HEK293 (cell line): Measurements from ENCODE around the gene SMC4.

Experiments
- KLF1 ChIP-seq: fragments of 450-650 bp; formaldehyde crosslinking; IDR thresholded peaks from 2 replicates; pipeline ENCODE4 v1.5.1; 2016; ENCODE audit warnings: missing biosample characterization, missing genetic modification characterization
- MEIS1 ChIP-seq: sonication (generic); formaldehyde crosslinking; IDR thresholded peaks from 2 replicates; pipeline ENCODE4 v1.8.1; 2022; ENCODE audit warnings: missing genetic modification reagents, mild to moderate bottlenecking, borderline replicate concordance
- SP7 ChIP-seq: fragments of 450-650 bp; formaldehyde crosslinking; IDR thresholded peaks from 2 replicates; pipeline ENCODE4 v1.5.1; 2016; ENCODE audit warnings: missing biosample characterization, missing genetic modification characterization
- ZBTB17 ChIP-seq: fragments of 450-650 bp; formaldehyde crosslinking; IDR thresholded peaks from 2 replicates; pipeline ENCODE4 v1.5.1; 2016; ENCODE audit warnings: missing biosample characterization, missing genetic modification characterization
- ZEB2 ChIP-seq: fragments of 450-650 bp; formaldehyde crosslinking; IDR thresholded peaks from 2 replicates; pipeline ENCODE4 v1.5.1; 2016; ENCODE audit warnings: missing biosample characterization, missing genetic modification characterization
- ZNF202 ChIP-seq: fragments of 450-650 bp; formaldehyde crosslinking; IDR thresholded peaks from 2 replicates; pipeline ENCODE4 v1.5.1; 2016; ENCODE audit warnings: missing biosample characterization, missing genetic modification characterization, borderline replicate concordance
- ZNF324 ChIP-seq: fragments of 450-650 bp; formaldehyde crosslinking; IDR thresholded peaks from 2 replicates; pipeline ENCODE4 v1.5.1; 2016; ENCODE audit warnings: missing biosample characterization, missing genetic modification characterization
- ZNF501 ChIP-seq: fragments of 450-650 bp; formaldehyde crosslinking; IDR thresholded peaks from 2 replicates; pipeline ENCODE4 v1.5.1; 2016; ENCODE audit warnings: missing biosample characterization, missing genetic modification characterization
- ZNF548 ChIP-seq: fragments of 450-650 bp; formaldehyde crosslinking; IDR thresholded peaks from 2 replicates; pipeline ENCODE4 v1.5.1; 2016; ENCODE audit warnings: missing biosample characterization, missing genetic modification characterization
- ZNF610 ChIP-seq: fragments of 450-650 bp; formaldehyde crosslinking; IDR thresholded peaks from 2 replicates; pipeline ENCODE4 v1.5.1; 2016; ENCODE audit warnings: missing biosample characterization, missing genetic modification characterization, borderline replicate concordance
- TF ChIP-seq, protein P1 (sequence below): fragments of 450-650 bp; formaldehyde crosslinking; IDR thresholded peaks from 2 replicates; pipeline ENCODE4 v1.5.1; 2016; ENCODE audit warnings: missing biosample characterization, missing genetic modification characterization
- TF ChIP-seq, protein P2 (sequence below): fragments of 450-650 bp; formaldehyde crosslinking; IDR thresholded peaks from 2 replicates; pipeline ENCODE4 v1.5.1; 2016; ENCODE audit warnings: missing biosample characterization, missing genetic modification characterization
- TF ChIP-seq, protein P3 (sequence below): fragments of 450-650 bp; formaldehyde crosslinking; IDR thresholded peaks from 2 replicates; pipeline ENCODE4 v1.5.1; 2016; ENCODE audit warnings: missing biosample characterization, missing genetic modification characterization
- TF ChIP-seq, protein P4 (sequence below): fragments of 450-650 bp; formaldehyde crosslinking; IDR thresholded peaks from 2 replicates; pipeline ENCODE4 v1.5.1; 2016; ENCODE audit warnings: missing biosample characterization, missing genetic modification characterization
- TF ChIP-seq, protein P5 (sequence below): fragments of 450-650 bp; formaldehyde crosslinking; optimal IDR thresholded peaks from 2 replicates; pipeline ENCODE3; 2016; ENCODE audit warnings: missing biosample characterization, mild to moderate bottlenecking, missing genetic modification characterization
- TF ChIP-seq, protein P6 (sequence below): fragments of 450-650 bp; formaldehyde crosslinking; IDR thresholded peaks from 2 replicates; pipeline ENCODE4 v1.5.1; 2016; ENCODE audit warnings: missing biosample characterization, missing genetic modification characterization
- TF ChIP-seq, protein P7 (sequence below): fragments of 450-650 bp; formaldehyde crosslinking; IDR thresholded peaks from 2 replicates; pipeline ENCODE4 v1.5.1; 2017; ENCODE audit warnings: missing biosample characterization, mild to moderate bottlenecking, missing genetic modification characterization, moderate library complexity
- TF ChIP-seq, protein P8 (sequence below): fragments of 450-650 bp; formaldehyde crosslinking; conservative IDR thresholded peaks from 2 replicates; pipeline ENCODE4 v1.5.1; 2016; ENCODE audit warnings: low read depth, missing biosample characterization, missing genetic modification characterization

Gene SMC4

DNA sequence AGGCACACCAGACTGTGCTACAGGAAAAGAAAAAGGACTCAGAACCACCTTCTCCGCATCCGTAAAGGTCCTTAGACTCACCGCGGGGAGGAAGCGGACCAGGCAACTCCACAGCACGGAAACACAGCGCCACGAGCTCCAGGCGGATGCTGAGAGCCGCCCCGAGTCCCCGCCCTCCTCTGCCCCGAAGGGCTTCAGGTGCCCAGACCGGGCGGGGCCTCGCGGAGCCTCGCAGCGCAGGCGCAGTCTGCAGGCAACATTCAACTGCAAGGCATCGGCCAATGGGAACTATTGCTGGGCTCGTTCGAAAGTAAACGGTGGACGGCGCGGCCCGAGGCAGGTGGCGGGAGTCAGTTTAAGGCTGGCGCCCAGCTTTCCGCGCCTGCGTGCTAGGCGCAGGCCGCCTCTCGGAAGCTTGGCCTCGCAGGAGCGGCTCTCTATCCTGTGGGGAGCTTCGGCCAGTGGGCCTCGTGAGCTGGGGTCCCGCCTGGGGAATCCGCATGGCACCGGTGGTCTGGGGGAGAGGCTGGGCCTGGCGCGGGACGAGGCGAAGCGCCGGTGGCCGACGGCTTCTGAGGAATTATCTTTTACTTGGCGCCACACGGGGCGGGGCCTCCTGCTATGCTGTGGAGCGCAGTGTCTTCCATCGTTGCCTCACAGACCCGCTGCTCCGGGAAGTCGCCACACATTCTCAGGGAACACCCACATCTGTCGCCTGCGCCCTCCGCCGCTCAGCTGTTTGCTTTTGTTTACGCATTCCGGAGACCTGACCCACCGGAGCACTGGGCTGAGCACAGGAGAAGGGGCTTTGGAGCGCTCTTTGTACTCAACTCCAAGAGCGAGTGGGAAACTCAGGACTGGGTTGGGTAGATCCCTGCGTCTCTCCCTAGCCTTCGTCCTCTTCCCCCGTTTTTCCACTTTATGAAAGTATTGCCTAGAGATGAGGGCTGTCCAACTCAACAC lies 50.5 kb downstream of the SMC4 start, which contains the start of gene TRIM59 (continued):
- TF ChIP-seq, protein P1, sequence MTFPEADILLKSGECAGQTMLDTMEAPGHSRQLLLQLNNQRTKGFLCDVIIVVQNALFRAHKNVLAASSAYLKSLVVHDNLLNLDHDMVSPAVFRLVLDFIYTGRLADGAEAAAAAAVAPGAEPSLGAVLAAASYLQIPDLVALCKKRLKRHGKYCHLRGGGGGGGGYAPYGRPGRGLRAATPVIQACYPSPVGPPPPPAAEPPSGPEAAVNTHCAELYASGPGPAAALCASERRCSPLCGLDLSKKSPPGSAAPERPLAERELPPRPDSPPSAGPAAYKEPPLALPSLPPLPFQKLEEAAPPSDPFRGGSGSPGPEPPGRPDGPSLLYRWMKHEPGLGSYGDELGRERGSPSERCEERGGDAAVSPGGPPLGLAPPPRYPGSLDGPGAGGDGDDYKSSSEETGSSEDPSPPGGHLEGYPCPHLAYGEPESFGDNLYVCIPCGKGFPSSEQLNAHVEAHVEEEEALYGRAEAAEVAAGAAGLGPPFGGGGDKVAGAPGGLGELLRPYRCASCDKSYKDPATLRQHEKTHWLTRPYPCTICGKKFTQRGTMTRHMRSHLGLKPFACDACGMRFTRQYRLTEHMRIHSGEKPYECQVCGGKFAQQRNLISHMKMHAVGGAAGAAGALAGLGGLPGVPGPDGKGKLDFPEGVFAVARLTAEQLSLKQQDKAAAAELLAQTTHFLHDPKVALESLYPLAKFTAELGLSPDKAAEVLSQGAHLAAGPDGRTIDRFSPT (tag by site-specific recombination): peak; percentile 99
- TF ChIP-seq, protein P2, sequence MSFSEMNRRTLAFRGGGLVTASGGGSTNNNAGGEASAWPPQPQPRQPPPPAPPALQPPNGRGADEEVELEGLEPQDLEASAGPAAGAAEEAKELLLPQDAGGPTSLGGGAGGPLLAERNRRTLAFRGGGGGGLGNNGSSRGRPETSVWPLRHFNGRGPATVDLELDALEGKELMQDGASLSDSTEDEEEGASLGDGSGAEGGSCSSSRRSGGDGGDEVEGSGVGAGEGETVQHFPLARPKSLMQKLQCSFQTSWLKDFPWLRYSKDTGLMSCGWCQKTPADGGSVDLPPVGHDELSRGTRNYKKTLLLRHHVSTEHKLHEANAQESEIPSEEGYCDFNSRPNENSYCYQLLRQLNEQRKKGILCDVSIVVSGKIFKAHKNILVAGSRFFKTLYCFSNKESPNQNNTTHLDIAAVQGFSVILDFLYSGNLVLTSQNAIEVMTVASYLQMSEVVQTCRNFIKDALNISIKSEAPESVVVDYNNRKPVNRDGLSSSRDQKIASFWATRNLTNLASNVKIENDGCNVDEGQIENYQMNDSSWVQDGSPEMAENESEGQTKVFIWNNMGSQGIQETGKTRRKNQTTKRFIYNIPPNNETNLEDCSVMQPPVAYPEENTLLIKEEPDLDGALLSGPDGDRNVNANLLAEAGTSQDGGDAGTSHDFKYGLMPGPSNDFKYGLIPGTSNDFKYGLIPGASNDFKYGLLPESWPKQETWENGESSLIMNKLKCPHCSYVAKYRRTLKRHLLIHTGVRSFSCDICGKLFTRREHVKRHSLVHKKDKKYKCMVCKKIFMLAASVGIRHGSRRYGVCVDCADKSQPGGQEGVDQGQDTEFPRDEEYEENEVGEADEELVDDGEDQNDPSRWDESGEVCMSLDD (tag by site-specific recombination): 0 out of 2 replicates have a peak, but pooled peaks have one; percentile 8
- TF ChIP-seq ZEB2 (tag by site-specific recombination) (peak; percentile 66), ZNF202 (tag by site-specific recombination) (no peak), SP7 (tag by site-specific recombination) (0 out of 2 replicates have a peak, but pooled peaks have one; percentile 18), ZNF610 (peak; percentile 68), ZBTB17 (tag by site-specific recombination) (peak; percentile 53), ZNF548 (tag by site-specific recombination) (no peak), MEIS1 (peak; percentile 88), ZNF324 (tag by site-specific recombination) (no peak), KLF1 (peak; percentile 55), ZNF501 (tag by site-specific recombination) (peak; percentile 85; the same call in 1 of the 2 replicates)
- TF ChIP-seq, protein P3, sequence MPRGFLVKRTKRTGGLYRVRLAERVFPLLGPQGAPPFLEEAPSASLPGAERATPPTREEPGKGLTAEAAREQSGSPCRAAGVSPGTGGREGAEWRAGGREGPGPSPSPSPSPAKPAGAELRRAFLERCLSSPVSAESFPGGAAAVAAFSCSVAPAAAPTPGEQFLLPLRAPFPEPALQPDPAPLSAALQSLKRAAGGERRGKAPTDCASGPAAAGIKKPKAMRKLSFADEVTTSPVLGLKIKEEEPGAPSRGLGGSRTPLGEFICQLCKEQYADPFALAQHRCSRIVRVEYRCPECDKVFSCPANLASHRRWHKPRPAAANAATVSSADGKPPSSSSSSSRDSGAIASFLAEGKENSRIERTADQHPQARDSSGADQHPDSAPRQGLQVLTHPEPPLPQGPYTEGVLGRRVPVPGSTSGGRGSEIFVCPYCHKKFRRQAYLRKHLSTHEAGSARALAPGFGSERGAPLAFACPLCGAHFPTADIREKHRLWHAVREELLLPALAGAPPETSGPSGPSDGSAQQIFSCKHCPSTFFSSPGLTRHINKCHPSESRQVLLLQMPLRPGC (tag by site-specific recombination): 0 out of 2 replicates have a peak, but pooled peaks have one; percentile 36
- TF ChIP-seq, protein P4, sequence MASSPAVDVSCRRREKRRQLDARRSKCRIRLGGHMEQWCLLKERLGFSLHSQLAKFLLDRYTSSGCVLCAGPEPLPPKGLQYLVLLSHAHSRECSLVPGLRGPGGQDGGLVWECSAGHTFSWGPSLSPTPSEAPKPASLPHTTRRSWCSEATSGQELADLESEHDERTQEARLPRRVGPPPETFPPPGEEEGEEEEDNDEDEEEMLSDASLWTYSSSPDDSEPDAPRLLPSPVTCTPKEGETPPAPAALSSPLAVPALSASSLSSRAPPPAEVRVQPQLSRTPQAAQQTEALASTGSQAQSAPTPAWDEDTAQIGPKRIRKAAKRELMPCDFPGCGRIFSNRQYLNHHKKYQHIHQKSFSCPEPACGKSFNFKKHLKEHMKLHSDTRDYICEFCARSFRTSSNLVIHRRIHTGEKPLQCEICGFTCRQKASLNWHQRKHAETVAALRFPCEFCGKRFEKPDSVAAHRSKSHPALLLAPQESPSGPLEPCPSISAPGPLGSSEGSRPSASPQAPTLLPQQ: peak; percentile 46; the same call in 1 of the 2 replicates
- TF ChIP-seq, protein P5, sequence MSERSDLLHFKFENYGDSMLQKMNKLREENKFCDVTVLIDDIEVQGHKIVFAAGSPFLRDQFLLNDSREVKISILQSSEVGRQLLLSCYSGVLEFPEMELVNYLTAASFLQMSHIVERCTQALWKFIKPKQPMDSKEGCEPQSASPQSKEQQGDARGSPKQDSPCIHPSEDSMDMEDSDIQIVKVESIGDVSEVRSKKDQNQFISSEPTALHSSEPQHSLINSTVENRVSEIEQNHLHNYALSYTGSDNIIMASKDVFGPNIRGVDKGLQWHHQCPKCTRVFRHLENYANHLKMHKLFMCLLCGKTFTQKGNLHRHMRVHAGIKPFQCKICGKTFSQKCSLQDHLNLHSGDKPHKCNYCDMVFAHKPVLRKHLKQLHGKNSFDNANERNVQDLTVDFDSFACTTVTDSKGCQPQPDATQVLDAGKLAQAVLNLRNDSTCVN (tag by site-specific recombination): peak; percentile 56
- TF ChIP-seq, protein P6, sequence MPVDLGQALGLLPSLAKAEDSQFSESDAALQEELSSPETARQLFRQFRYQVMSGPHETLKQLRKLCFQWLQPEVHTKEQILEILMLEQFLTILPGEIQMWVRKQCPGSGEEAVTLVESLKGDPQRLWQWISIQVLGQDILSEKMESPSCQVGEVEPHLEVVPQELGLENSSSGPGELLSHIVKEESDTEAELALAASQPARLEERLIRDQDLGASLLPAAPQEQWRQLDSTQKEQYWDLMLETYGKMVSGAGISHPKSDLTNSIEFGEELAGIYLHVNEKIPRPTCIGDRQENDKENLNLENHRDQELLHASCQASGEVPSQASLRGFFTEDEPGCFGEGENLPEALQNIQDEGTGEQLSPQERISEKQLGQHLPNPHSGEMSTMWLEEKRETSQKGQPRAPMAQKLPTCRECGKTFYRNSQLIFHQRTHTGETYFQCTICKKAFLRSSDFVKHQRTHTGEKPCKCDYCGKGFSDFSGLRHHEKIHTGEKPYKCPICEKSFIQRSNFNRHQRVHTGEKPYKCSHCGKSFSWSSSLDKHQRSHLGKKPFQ: no peak
- TF ChIP-seq, protein P7, sequence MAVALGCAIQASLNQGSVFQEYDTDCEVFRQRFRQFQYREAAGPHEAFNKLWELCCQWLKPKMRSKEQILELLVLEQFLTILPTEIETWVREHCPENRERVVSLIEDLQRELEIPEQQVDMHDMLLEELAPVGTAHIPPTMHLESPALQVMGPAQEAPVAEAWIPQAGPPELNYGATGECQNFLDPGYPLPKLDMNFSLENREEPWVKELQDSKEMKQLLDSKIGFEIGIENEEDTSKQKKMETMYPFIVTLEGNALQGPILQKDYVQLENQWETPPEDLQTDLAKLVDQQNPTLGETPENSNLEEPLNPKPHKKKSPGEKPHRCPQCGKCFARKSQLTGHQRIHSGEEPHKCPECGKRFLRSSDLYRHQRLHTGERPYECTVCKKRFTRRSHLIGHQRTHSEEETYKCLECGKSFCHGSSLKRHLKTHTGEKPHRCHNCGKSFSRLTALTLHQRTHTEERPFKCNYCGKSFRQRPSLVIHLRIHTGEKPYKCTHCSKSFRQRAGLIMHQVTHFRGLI (tag by site-specific recombination): peak; percentile 10; the same call in 1 of the 2 replicates
- TF ChIP-seq, protein P8, sequence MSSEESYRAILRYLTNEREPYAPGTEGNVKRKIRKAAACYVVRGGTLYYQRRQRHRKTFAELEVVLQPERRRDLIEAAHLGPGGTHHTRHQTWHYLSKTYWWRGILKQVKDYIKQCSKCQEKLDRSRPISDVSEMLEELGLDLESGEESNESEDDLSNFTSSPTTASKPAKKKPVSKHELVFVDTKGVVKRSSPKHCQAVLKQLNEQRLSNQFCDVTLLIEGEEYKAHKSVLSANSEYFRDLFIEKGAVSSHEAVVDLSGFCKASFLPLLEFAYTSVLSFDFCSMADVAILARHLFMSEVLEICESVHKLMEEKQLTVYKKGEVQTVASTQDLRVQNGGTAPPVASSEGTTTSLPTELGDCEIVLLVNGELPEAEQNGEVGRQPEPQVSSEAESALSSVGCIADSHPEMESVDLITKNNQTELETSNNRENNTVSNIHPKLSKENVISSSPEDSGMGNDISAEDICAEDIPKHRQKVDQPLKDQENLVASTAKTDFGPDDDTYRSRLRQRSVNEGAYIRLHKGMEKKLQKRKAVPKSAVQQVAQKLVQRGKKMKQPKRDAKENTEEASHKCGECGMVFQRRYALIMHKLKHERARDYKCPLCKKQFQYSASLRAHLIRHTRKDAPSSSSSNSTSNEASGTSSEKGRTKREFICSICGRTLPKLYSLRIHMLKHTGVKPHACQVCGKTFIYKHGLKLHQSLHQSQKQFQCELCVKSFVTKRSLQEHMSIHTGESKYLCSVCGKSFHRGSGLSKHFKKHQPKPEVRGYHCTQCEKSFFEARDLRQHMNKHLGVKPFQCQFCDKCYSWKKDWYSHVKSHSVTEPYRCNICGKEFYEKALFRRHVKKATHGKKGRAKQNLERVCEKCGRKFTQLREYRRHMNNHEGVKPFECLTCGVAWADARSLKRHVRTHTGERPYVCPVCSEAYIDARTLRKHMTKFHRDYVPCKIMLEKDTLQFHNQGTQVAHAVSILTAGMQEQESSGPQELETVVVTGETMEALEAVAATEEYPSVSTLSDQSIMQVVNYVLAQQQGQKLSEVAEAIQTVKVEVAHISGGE (tag by site-specific recombination): peak; percentile 83
